ENCODE data around the gene GRM8.

Gene GRM8

GRCh38 chr7:127047521-127047920, 205.2 kb downstream of the GRM8 start:
- TF ChIP-seq CTCF (IDR thresholded peaks at IDR 0.05; ENCODE audit: insufficient read depth, missing control alignments) = no peak
- no peak for FAIRE-seq
- DNase-seq (ENCODE audit: insufficient read length, low spot score) = no peak

- no peak for TF ChIP-seq CTCF (IDR thresholded peaks at IDR 0.05; ENCODE audit: insufficient read depth, missing control alignments)
- DNase-seq (ENCODE audit: insufficient read length, low spot score) (no peak), FAIRE-seq (no peak)
Observed at GRCh38 chr7:127041689-127042452, 210.9 kb downstream of the GRM8 start.

GRCh38 chr7:127040042-127040441, 212.7 kb downstream of the GRM8 start:
- TF ChIP-seq CTCF (IDR thresholded peaks at IDR 0.05; ENCODE audit: insufficient read depth, missing control alignments) = no peak
- DNase-seq (ENCODE audit: insufficient read length, low spot score) (no peak), FAIRE-seq (no peak)

- DNase-seq (ENCODE audit: insufficient read length, low spot score) (no peak), FAIRE-seq (no peak)
- no peak for TF ChIP-seq CTCF (IDR thresholded peaks at IDR 0.05; ENCODE audit: insufficient read depth, missing control alignments)
Observed at GRCh38 chr7:127039541-127039940, 213.2 kb downstream of the GRM8 start.

- DNase-seq (ENCODE audit: insufficient read length, low spot score) (no peak), FAIRE-seq (no peak)
- TF ChIP-seq CTCF (IDR thresholded peaks at IDR 0.05; ENCODE audit: insufficient read depth, missing control alignments) = no peak
Observed at GRCh38 chr7:127035203-127035849, 217.4 kb downstream of the GRM8 start.

- DNase-seq (ENCODE audit: insufficient read length, low spot score) (no peak), FAIRE-seq (no peak)
- no peak for TF ChIP-seq CTCF (IDR thresholded peaks at IDR 0.05; ENCODE audit: insufficient read depth, missing control alignments)
Observed at GRCh38 chr7:127034186-127034806, 218.4 kb downstream of the GRM8 start.

GRCh38 chr7:127029823-127030222, 222.9 kb downstream of the GRM8 start:
- DNase-seq (ENCODE audit: insufficient read length, low spot score) (no peak), FAIRE-seq (no peak)
- TF ChIP-seq CTCF (IDR thresholded peaks at IDR 0.05; ENCODE audit: insufficient read depth, missing control alignments) = no peak
